ENCODE measurements around the gene SIVA1. TPM values are rescaled to one million over a fixed set of nuclear protein-coding genes. Genes with fewer than 3 reads are reported as not detected.

The SIVA1 gene
- total RNA-seq, 2 donors from 2014 or later = 218 to 320 TPM

GRCh38 chr14:104744484-104744883, 8.5 kb upstream of the SIVA1 start:
- ATAC-seq (ENCODE audit: insufficient number of reproducible peaks, low FRiP score, low read depth) = no peak

GRCh38 chr14:104745431-104745830, 7.5 kb upstream of the SIVA1 start:
- H3K4me3 ChIP-seq = no peak overlapping the region
- H3K27me3 ChIP-seq (replicated peaks; ENCODE audit: insufficient read depth) = no peaks in the 10 kb centered on the region
- H3K4me1 ChIP-seq (ENCODE audit: control insufficient read depth in 1 of 2, low read depth in 2 of 2) = peaks cover 38 to 52% of the 10 kb centered on the region in 2 donors
- no peaks in the 10 kb centered on the region for H3K9me3 ChIP-seq
- no peak for TF ChIP-seq CTCF (IDR thresholded peaks at IDR 0.05)
- H3K36me3 ChIP-seq = peaks cover 29% of the 10 kb centered on the region
- ATAC-seq (ENCODE audit: insufficient number of reproducible peaks, low FRiP score, low read depth) = no peak
- peak overlapping the region; percentile 93 to 95 for H3K27ac ChIP-seq
- no peak for DNase-seq (ENCODE audit: low spot score)

More at GRCh38 chr14:104744484-104744883, 8.5 kb upstream of the SIVA1 start:
- H3K27me3 ChIP-seq (replicated peaks; ENCODE audit: insufficient read depth) = no peaks in the 10 kb centered on the region
- no peak overlapping the region for H3K4me3 ChIP-seq
- TF ChIP-seq CTCF (IDR thresholded peaks at IDR 0.05) = no peak
- peak overlapping the region; percentile 93 to 95 for H3K27ac ChIP-seq
- DNase-seq (ENCODE audit: low spot score) = no peak
- peaks cover 35 to 43% of the 10 kb centered on the region in 2 donors for H3K4me1 ChIP-seq (ENCODE audit: control insufficient read depth in 1 of 2, low read depth in 2 of 2)
- H3K36me3 ChIP-seq = peaks cover 38% of the 10 kb centered on the region
- no peaks in the 10 kb centered on the region for H3K9me3 ChIP-seq

- Histone ChIP-seq H3K4me3 (no peak overlapping the region), H3K36me3 (peaks cover 23% of the 10 kb centered on the region), H3K9me3 (no peaks in the 10 kb centered on the region), H3K27ac (peak overlapping the region; percentile 93 to 95), H3K27me3 (replicated peaks; ENCODE audit: insufficient read depth) (no peaks in the 10 kb centered on the region), H3K4me1 (ENCODE audit: control insufficient read depth in 1 of 2, low read depth in 2 of 2) (peaks cover 38 to 59% of the 10 kb centered on the region in 2 donors)
- TF ChIP-seq CTCF (IDR thresholded peaks at IDR 0.05) = no peak
- ATAC-seq (ENCODE audit: insufficient number of reproducible peaks, low FRiP score, low read depth) = no peak
- no peak for DNase-seq (ENCODE audit: low spot score)
These were observed 6.8 kb upstream of the SIVA1 start for GRCh38 chr14:104746071-104746545.

- DNase-seq (ENCODE audit: low spot score) = no peak
- peaks cover 18% of the 10 kb centered on the region for H3K36me3 ChIP-seq
- no peaks in the 10 kb centered on the region for H3K27me3 ChIP-seq (replicated peaks; ENCODE audit: insufficient read depth)
- no peak for ATAC-seq (ENCODE audit: insufficient number of reproducible peaks, low FRiP score, low read depth)
- no peak overlapping the region for H3K4me3 ChIP-seq
- H3K9me3 ChIP-seq = no peaks in the 10 kb centered on the region
- H3K4me1 ChIP-seq (ENCODE audit: control insufficient read depth in 1 of 2, low read depth in 2 of 2) = peaks cover 39 to 67% of the 10 kb centered on the region in 2 donors
- H3K27ac ChIP-seq = peak overlapping the region; percentile 93 to 95
- TF ChIP-seq CTCF (IDR thresholded peaks at IDR 0.05) = no peak
These were observed 5.9 kb upstream of the SIVA1 start for GRCh38 chr14:104746934-104747481.

- peaks cover 41 to 70% of the 10 kb centered on the region in 2 donors for H3K4me1 ChIP-seq (ENCODE audit: control insufficient read depth in 1 of 2, low read depth in 2 of 2)
- peak overlapping the region; percentile 93 to 95 for H3K27ac ChIP-seq
- DNase-seq (ENCODE audit: low spot score) (no peak), ATAC-seq (ENCODE audit: insufficient number of reproducible peaks, low FRiP score, low read depth) (no peak)
- no peak for TF ChIP-seq CTCF (IDR thresholded peaks at IDR 0.05)
- H3K4me3 ChIP-seq = no peak overlapping the region
- no peaks in the 10 kb centered on the region for H3K9me3 ChIP-seq
- H3K36me3 ChIP-seq = peaks cover 13% of the 10 kb centered on the region
- H3K27me3 ChIP-seq (replicated peaks; ENCODE audit: insufficient read depth) = no peaks in the 10 kb centered on the region
These were observed 5.1 kb upstream of the SIVA1 start for GRCh38 chr14:104747876-104748275.
